AG09319 (cell line): ENCODE measurements around the gene TKT.
"Not testable (repeated sequence)": the region's sequence is repeated elsewhere in the genome, so short reads cannot be mapped to it uniquely, and the experiment has no call there.

Source experiments
- DNase-seq: peaks from one replicate; pipeline ENCODE4 v3.0.0-alpha.2; 2010; ENCODE audit warnings: low read depth; ENCODE audit errors: extremely low read depth
- TF ChIP-seq, protein P1 (sequence below): IDR thresholded peaks from 2 replicates; pipeline ENCODE4 v1.5.1; 2011; ENCODE audit warnings: low read depth, mild to moderate bottlenecking, inconsistent platforms, low read length, moderate library complexity

The TKT gene

GRCh38 chr3:53255775-53256703 is at the start of gene TKT:
Gene TKT, minus strand, starts transcription at chr3:53256022. Its CDS starts 80 bp downstream, at chr3:53255942.
- TF ChIP-seq, protein P1, sequence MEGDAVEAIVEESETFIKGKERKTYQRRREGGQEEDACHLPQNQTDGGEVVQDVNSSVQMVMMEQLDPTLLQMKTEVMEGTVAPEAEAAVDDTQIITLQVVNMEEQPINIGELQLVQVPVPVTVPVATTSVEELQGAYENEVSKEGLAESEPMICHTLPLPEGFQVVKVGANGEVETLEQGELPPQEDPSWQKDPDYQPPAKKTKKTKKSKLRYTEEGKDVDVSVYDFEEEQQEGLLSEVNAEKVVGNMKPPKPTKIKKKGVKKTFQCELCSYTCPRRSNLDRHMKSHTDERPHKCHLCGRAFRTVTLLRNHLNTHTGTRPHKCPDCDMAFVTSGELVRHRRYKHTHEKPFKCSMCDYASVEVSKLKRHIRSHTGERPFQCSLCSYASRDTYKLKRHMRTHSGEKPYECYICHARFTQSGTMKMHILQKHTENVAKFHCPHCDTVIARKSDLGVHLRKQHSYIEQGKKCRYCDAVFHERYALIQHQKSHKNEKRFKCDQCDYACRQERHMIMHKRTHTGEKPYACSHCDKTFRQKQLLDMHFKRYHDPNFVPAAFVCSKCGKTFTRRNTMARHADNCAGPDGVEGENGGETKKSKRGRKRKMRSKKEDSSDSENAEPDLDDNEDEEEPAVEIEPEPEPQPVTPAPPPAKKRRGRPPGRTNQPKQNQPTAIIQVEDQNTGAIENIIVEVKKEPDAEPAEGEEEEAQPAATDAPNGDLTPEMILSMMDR: no peak
- DNase-seq: peak; percentile 71

GRCh38 chr3:53303957-53304356 is 48.1 kb upstream of the TKT start:
- TF ChIP-seq, protein P1: no peak
- no peak for DNase-seq

DNA sequence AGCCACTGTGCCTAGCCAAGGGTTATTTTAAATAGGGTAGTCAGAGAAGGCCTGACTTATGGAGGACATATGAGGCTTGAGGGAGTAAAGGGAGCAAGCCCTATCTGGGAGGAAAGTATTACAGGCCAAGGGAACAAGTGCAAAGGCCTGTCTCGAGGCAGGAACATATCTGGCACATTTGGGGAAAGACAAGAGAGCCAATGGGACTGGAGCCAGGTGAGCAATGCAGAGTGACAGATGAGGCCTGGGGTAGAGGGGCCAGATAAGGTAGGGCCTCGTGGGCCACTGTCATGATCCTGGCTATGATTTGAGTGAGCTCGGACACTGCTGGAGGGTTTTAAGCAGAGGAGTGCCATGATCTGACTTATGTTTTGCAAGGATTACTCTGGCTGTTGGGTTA is 47.7 kb upstream of the TKT start:
- TF ChIP-seq, protein P1: no peak
- DNase-seq: no peak

- no peak for DNase-seq
- TF ChIP-seq, protein P1: no peak
Measured at GRCh38 chr3:53300826-53301225, 45.0 kb upstream of the TKT start.

- DNase-seq: not testable (repeated sequence)
- TF ChIP-seq, protein P1: peak; percentile 82
Measured at GRCh38 chr3:53299611-53300023, 43.8 kb upstream of the TKT start.

- DNase-seq: no peak
- TF ChIP-seq, protein P1: no peak
Measured at GRCh38 chr3:53295410-53295809, 39.6 kb upstream of the TKT start.

GRCh38 chr3:53293867-53294266 is 38.0 kb upstream of the TKT start:
- no peak for DNase-seq
- TF ChIP-seq, protein P1: no peak
